ENCODE results near the gene NUP98.

- no peak for TF ChIP-seq CTCF (IDR thresholded peaks at IDR 0.05; ENCODE audit: extremely low read depth in 1 of 2, insufficient read depth in 1 of 2, low read depth in 1 of 2, low read length in 2 of 2)
- no peak for TF ChIP-seq EZH2 (IDR thresholded peaks at IDR 0.05; ENCODE audit: borderline replicate concordance, low read depth, low read length, severe bottlenecking)
- no peak for TF ChIP-seq POLR2AphosphoS5 (IDR thresholded peaks at IDR 0.05; ENCODE audit: insufficient read depth, low read depth, low read length)
- TF ChIP-seq POLR2A (IDR thresholded peaks at IDR 0.05; ENCODE audit: low read depth, low read length) = no peak
- no peak for TF ChIP-seq FOS (IDR thresholded peaks at IDR 0.05; ENCODE audit: borderline replicate concordance, insufficient read depth, low read length)
- no peak for TF ChIP-seq MAX (IDR thresholded peaks at IDR 0.05; ENCODE audit: insufficient read depth, insufficient read length)
- TF ChIP-seq MYC (IDR thresholded peaks at IDR 0.05; ENCODE audit: low read depth, low read length) = no peak
- TF ChIP-seq JUN (IDR thresholded peaks at IDR 0.05; ENCODE audit: borderline replicate concordance, insufficient read depth, insufficient read length, low read depth) = no peak
Measured at GRCh38 chr11:3836903-3837302, 39.5 kb upstream of the NUP98 start.

All from endothelial cell of umbilical vein (primary cell).